MCF 10A (cell line): Measurements from ENCODE around the gene CTRL. TPM values are rescaled to one million over a fixed set of nuclear protein-coding genes. Genes with fewer than 3 reads are reported as not detected.
A peak's percentile ranks its signal among the peaks of the same experiment; 100 is the strongest.

ENCODE experiments used
- BruUV-seq: library from RNA; stranded (reverse); fragments of 400-500 nt; replicated peaks from 2 replicates; lab custom pipeline; 2021; lab: Mats Ljungman, UMichigan
- CTCF ChIA-PET: fragments of 300-600 bp; sonication (Branson Sonifier 250); formaldehyde crosslinking; extraction: SDS; loops from one replicate; lab custom pipeline; 2021; ENCODE audit warnings: antibody characterized with exemption, inconsistent platforms; lab: Yijun Ruan, JAX
- POLR2A ChIA-PET: fragments of 300-600, 350-650 bp; sonication (Branson Sonifier 250); formaldehyde crosslinking; extraction: SDS; loops from one replicate; lab custom pipeline; 2020; ENCODE audit warnings: antibody characterized with exemption, inconsistent platforms; lab: Yijun Ruan, JAX
- DNase-seq: peaks from one replicate; pipeline ENCODE4 v3.0.0-alpha.2; 2018; ENCODE audit not compliant: unreplicated experiment
- H3K27ac Mint-ChIP-seq: one replicate; pipeline ENCODE4 v1.8.0; 2022; ENCODE audit warnings: mild to moderate bottlenecking, low read depth, mixed read lengths; ENCODE audit not compliant: unreplicated experiment
- H3K27me3 Mint-ChIP-seq: one replicate; pipeline ENCODE4 v1.8.0; 2022; ENCODE audit warnings: mixed read lengths; ENCODE audit not compliant: insufficient read depth, unreplicated experiment
- H3K36me3 Mint-ChIP-seq: one replicate; pipeline ENCODE4 v1.8.0; 2022; ENCODE audit warnings: mild to moderate bottlenecking, moderate library complexity, mixed read lengths; ENCODE audit not compliant: insufficient read depth, unreplicated experiment
- H3K4me1 Mint-ChIP-seq: one replicate; pipeline ENCODE4 v1.8.0; 2022; ENCODE audit warnings: mixed read lengths; ENCODE audit not compliant: insufficient read depth, unreplicated experiment
- H3K4me3 Mint-ChIP-seq: one replicate; pipeline ENCODE4 v1.8.0; 2022; ENCODE audit warnings: mild to moderate bottlenecking, moderate library complexity, mixed read lengths; ENCODE audit not compliant: unreplicated experiment
- H3K9me3 Mint-ChIP-seq: one replicate; pipeline ENCODE4 v1.8.0; 2022; ENCODE audit warnings: mixed read lengths; ENCODE audit not compliant: unreplicated experiment
- intact Hi-C: fragments of 100-400 bp; cut with micrococcal nuclease; formaldehyde crosslinking; loops from 2 replicates; pipeline ENCODE4 v1.14.1; 2022
- total RNA-seq: library from RNA; stranded (reverse); gene quantifications from 2 replicates; pipeline ENCODE4 v1.2.3, GENCODE V29; 2022
- TF ChIP-seq, protein P1 (sequence below): fragments of 200-600 bp; IDR thresholded peaks from one replicate; pipeline ENCODE4 v1.8.0; 2022; ENCODE audit warnings: antibody characterized with exemption, mild to moderate bottlenecking; ENCODE audit not compliant: unreplicated experiment

CTRL gene
- total RNA-seq, 1 experiment from 2014 or later = 1.6 TPM

DNA sequence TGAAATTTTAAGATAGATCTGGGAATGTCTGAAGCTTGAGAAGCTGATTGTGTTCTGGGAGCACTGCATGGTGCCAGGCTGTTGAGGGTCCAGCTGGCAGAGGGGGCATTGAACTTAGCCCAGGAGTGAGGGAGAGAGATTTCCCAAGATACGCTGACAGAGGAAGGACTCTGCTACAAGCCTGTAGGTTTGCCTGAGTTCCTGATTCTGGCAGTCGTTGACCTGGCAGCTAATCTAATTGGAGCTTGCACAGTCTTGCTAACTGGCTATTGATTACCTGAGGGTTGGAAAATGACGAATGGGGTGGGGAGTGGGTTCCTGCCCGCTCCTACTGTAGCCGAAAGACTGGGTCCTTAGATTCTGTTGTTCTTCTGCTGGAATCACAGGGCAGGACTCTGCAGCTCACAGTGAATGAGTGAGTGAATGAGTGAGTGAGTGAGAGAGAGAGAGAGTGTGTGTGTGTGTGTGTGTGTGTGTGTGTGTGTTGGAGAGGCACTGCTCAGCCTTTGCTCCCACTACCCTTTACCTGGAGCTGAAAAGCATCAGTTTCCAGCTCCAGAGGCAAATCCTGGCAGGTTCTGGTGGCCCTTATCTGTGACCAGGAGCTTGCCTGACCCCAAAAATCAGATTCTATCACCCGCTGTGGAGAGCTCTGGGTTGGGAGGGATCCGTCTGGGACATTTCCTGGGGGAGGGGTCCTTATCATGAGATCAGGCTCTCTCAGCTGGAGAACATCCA lies 16.7 kb downstream of the CTRL start:
- ChIA-PET POLR2A (interaction anchor here (0.7 to 1.9 kb wide), 4 partner anchors 14 to 151 kb away, joined by 3 to 7 read pairs (median 3); partner anchors contain the start of genes PSKH1 and PSMB10), CTCF (interaction anchor here (0.6 to 1.6 kb wide), 10 partner anchors 12 to 606 kb away, joined by 3 to 4 read pairs (median 3); no protein-coding TSS in a partner anchor)
- H3K27ac Mint-ChIP-seq = no peak overlapping the region
- no TSS peak for BruUV-seq
- H3K4me3 Mint-ChIP-seq = no peak overlapping the region
- no peaks in the 10 kb centered on the region for H3K27me3 Mint-ChIP-seq
- no peak for DNase-seq
- no peaks in the 10 kb centered on the region for H3K9me3 Mint-ChIP-seq
- H3K36me3 Mint-ChIP-seq = peaks cover 29% of the 10 kb centered on the region
- peaks cover 15% of the 10 kb centered on the region for H3K4me1 Mint-ChIP-seq
- TF ChIP-seq, protein P1, sequence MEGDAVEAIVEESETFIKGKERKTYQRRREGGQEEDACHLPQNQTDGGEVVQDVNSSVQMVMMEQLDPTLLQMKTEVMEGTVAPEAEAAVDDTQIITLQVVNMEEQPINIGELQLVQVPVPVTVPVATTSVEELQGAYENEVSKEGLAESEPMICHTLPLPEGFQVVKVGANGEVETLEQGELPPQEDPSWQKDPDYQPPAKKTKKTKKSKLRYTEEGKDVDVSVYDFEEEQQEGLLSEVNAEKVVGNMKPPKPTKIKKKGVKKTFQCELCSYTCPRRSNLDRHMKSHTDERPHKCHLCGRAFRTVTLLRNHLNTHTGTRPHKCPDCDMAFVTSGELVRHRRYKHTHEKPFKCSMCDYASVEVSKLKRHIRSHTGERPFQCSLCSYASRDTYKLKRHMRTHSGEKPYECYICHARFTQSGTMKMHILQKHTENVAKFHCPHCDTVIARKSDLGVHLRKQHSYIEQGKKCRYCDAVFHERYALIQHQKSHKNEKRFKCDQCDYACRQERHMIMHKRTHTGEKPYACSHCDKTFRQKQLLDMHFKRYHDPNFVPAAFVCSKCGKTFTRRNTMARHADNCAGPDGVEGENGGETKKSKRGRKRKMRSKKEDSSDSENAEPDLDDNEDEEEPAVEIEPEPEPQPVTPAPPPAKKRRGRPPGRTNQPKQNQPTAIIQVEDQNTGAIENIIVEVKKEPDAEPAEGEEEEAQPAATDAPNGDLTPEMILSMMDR = no peak
- intact Hi-C loops = loop anchor here (5.0 kb wide), 1 partner anchor 73 kb away; the partner anchor contains the start of gene THAP11

DNA sequence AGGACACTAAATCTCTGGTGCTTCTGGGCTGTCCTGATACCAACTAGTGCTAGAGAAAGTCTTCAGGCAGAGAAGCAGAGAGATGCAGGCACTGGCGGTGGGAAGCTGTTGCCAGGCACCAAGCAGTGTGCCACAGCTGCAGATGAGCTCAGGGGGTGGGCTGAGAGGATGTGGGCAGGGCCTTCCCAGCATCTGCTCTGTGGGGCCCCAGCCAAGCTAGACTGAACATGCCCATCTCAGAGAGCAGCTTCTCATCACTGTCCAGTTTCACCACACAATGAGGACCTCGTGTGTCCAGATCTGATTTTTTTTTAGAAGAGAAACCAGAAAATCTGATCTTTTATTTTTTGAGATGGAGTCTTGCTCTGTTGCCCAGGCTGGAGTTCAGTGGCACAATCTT lies 21.5 kb downstream of the CTRL start:
- H3K27me3 Mint-ChIP-seq = no peaks in the 10 kb centered on the region
- peaks cover 44% of the 10 kb centered on the region for H3K36me3 Mint-ChIP-seq
- H3K4me3 Mint-ChIP-seq = no peak overlapping the region
- ChIA-PET CTCF (interaction anchor here (1.3 to 2.6 kb wide), 3 partner anchors 26 to 238 kb away, joined by 3 to 10 read pairs (median 3); partner anchors contain the start of gene NRN1L), POLR2A (interaction anchor here (0.6 kb wide), 1 partner anchor 11 kb away, joined by 3 read pairs; no protein-coding TSS in a partner anchor)
- no peaks in the 10 kb centered on the region for H3K9me3 Mint-ChIP-seq
- no TSS peak for BruUV-seq
- DNase-seq = peak; percentile 39
- no peaks in the 10 kb centered on the region for H3K4me1 Mint-ChIP-seq
- intact Hi-C loops = no loop called here
- H3K27ac Mint-ChIP-seq = no peak overlapping the region
- TF ChIP-seq, protein P1 = no peak

DNA sequence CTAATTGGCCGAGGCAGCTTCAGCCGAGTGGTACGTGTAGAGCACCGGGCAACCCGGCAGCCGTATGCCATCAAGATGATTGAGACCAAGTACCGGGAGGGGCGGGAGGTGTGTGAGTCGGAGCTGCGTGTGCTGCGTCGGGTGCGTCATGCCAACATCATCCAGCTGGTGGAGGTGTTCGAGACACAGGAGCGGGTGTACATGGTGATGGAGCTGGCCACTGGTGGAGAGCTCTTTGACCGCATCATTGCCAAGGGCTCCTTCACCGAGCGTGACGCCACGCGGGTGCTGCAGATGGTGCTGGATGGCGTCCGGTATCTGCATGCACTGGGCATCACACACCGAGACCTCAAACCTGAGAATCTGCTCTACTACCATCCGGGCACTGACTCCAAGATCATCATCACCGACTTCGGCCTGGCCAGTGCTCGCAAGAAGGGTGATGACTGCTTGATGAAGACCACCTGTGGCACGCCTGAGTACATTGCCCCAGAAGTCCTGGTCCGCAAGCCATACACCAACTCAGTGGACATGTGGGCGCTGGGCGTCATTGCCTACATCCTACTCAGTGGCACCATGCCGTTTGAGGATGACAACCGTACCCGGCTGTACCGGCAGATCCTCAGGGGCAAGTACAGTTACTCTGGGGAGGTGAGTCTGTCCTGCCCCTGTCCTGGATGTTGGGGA lies 22.5 kb downstream of the CTRL start:
- TF ChIP-seq, protein P1 = no peak
- Mint-ChIP-seq H3K4me3 (no peak overlapping the region), H3K27ac (no peak overlapping the region), H3K27me3 (no peaks in the 10 kb centered on the region), H3K36me3 (peaks cover 44% of the 10 kb centered on the region), H3K9me3 (no peaks in the 10 kb centered on the region), H3K4me1 (no peaks in the 10 kb centered on the region)
- intact Hi-C loops = no loop called here
- DNase-seq = no peak
- TSS peak; percentile 42 for BruUV-seq
- POLR2A ChIA-PET = interaction anchor here (1.4 kb wide), 1 partner anchor 26 kb away, joined by 3 read pairs; no protein-coding TSS in a partner anchor
- CTCF ChIA-PET = interaction anchor here (1.9 to 2.6 kb wide), 2 partner anchors 25 to 93 kb away, joined by 6 to 10 read pairs; partner anchors contain the start of gene NRN1L
